ENCODE measurements around the gene EIF4EBP3. TPM values are rescaled to one million over a fixed set of nuclear protein-coding genes. Genes with fewer than 3 reads are reported as not detected.

EIF4EBP3 gene
- 1.4 and 1.7 TPM in 2 replicates for total RNA-seq (2014; rRNA removed; shearing (Covaris generic))
- polyA plus RNA-seq (2014; cell fraction: nucleus; rRNA removed), result 1.0 TPM in 1 of 2 replicates, not detected in the other

- DNase-seq (ENCODE audit: extremely low read depth, low read depth), result peak; percentile 92
Measured at GRCh38 chr5:140547508-140548299, at the start of gene EIF4EBP3. EIF4EBP3 (plus strand) TSS chr5:140547662; CDS start chr5:140547738, 76 bp downstream.

GRCh38 chr5:140497897-140498296 lies 49.6 kb upstream of the EIF4EBP3 start:
- DNase-seq (ENCODE audit: extremely low read depth, low read depth), result no peak

DNA sequence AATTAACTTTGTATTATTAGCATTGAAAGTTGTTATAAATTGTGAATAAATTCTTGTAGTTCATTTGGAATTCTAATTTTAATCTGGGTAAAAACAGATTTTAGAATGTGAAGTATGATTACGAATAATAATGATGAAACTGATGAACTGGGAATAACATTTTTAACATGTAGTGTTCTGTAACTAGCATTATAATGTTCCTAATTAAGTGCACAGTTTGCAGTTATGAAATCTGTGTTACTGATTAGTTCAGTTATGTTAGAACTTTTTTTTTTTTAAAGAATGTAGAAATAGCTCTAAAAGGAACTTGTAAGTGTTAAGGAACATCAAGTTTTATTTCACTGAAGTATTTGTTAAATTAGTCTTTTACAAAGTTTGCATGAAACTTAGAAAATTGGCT lies 48.9 kb upstream of the EIF4EBP3 start:
- DNase-seq (ENCODE audit: extremely low read depth, low read depth), result no peak

DNA sequence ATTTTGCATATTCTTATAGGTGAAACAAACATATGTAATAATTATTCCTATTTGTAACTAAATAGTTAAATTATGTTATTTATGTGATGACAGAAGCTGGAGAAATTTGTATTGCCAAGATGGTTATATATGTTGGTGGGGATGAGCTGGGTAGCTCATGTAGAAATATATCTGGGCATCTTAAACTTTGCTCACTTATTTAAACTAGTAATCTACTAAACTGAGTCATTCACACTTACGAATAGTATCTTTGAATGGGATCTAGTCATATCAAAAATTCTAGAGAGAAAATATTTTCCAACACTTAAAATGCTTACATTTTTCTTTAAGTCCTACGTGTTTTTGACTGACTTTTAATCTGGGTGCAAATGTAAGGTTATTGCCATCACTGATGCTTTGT lies 44.6 kb upstream of the EIF4EBP3 start:
- DNase-seq (ENCODE audit: extremely low read depth, low read depth), result no peak

DNA sequence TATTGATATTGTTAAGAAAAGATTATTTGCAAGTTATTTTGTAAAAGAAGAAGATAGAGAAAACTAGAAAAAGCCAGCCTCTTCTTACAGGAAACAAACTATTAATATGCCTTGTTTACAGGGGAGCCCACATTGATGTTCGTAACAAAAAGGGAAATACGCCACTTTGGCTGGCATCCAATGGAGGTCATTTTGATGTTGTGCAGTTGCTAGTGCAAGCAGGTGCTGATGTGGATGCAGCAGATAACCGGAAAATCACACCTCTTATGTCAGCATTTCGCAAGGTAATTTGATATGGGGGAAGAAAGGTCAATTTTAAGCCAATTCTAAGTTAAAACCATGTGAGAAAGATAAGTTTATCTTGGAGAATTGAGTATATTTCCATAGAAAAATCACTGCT lies 37.6 kb upstream of the EIF4EBP3 start:
- no peak for DNase-seq (ENCODE audit: extremely low read depth, low read depth)

- no peak for DNase-seq (ENCODE audit: extremely low read depth, low read depth)
Measured at GRCh38 chr5:140513124-140513523, 34.3 kb upstream of the EIF4EBP3 start.

- DNase-seq (ENCODE audit: extremely low read depth, low read depth), result no peak
Measured at GRCh38 chr5:140524003-140524402, 23.5 kb upstream of the EIF4EBP3 start.

DNA sequence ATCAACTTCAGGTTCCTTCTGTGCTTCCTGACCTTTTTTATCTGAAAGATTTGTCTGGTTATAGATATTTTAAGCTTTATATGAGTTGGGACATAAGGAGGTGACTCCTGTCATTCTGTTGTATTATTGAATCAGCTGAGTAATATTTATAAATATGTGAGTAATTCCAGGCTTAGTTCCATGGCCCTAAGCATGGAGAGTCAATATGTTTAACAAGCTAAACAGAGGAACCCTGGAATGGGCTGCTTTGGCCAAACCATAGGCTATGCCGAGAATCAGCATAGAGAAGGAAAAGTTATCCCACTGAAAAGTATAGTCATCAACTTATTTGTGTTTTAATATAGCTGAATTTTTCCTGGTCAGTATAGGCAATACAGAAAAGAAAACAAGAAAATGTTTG lies 7.2 kb upstream of the EIF4EBP3 start:
- no peak for DNase-seq (ENCODE audit: extremely low read depth, low read depth)

DNA sequence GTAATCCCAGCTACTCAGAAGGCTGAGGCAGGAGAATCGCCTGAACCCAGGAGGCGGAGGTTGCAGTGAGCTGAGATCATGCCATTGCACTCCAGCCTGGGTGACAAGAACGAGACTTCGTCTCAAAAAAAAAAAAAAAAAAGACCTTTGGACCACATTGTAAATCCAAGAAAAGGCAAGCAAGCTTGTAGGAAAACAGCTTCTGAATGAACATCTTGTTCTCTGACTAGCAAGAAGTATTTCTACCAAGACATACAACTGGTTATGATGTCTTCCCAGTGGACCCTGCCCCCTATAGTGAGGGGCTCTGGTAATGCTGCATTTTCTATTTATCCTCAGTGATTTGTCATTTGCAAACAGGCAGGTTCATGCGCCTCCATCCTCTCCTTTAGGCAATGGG lies 4.5 kb upstream of the EIF4EBP3 start:
- no peak for DNase-seq (ENCODE audit: extremely low read depth, low read depth)

DNA sequence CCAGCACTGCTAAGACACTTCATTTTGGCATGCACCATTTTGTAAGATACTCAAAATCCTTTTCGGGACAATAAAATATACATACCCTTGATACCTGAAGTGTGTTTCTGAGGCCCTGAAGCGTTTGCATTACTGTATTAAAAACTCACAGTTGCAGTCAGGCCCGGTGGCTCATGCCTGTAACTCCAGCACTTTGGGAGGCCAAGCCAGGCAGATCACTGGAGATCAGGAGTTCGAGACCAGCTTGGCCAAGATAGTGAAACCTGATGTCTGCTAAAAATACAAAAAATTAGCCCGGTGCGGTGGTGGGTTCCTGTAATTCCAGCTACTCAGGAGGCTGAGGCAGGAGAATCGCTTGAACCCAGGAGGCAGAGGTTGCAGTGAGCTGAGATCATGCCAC lies 2.5 kb upstream of the EIF4EBP3 start:
- no peak for DNase-seq (ENCODE audit: extremely low read depth, low read depth)

DNA sequence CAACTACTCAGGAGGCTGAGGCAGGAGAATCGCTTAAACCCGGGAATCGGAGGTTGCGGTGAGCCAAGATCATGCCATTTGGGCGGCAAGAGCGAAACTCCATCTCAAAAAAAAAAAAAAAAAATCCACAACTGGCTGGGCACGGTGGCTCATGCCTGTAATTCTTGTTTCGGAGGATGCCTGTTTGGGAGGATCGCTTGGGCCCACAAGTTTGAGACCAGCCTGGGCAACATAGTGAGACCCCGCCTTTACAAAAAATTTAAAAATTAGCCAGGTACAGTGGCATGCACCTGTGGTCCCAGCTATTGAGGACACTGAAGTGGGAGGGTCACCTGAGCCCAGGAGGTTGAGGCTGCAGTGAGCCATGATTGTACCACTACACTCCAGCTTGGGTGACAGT lies 1.9 kb upstream of the EIF4EBP3 start:
- no peak for DNase-seq (ENCODE audit: extremely low read depth, low read depth)

DNA sequence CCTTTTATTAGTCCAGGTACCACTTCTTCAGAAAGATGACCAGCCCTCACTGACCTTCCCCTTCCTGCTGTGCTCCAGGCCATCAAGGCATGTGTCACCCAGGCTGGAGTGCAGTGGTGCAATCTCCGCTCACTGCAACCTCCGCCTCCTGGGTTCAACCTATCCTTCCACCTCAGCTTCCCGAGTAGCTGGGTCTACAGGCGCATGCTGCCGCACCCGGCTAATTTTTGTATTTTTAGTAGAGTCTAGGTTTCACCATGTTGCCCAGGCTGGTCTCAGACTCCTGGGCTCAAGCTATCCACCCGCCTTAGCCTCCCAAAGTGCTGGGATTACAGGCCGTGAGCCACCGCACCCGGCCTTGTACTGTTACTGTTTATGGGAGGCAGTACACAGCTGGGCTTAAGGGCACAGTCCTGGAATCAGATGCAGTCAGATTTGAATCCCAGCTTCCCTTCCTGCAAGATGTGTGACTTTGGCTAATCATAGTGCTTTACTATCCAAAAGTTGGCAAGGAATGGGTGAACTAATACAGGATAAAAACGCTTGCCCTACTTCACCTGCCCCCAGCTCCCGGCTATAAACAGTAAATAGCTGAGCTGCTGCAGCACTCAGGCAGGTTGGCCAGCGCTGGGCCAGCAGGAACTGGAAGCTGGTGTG lies 483 bp upstream of the EIF4EBP3 start:
- DNase-seq (ENCODE audit: extremely low read depth, low read depth), result no peak

DNA sequence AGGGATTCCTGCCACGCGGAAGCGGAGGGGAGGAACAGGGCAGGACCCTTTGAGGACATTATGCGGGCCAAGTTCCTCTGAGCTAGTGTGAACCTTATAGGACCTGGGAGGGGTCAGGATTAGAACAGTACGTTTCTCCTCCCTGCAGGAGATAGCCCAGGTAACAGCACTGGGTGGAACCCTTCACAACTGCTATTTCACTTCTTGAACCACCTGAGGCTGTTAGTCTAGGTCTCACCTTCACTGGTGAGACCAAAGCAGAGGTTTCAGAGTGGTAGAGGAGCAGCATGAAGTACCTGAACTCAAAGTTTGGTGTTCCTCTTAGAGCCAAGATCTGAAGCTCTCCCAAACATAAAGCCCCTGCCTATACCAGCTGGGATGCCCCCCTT lies 832 bp downstream of the EIF4EBP3 start:
- no peak for DNase-seq (ENCODE audit: extremely low read depth, low read depth)

- DNase-seq (ENCODE audit: extremely low read depth, low read depth), result no peak
Measured at GRCh38 chr5:140548791-140549190, 1.3 kb downstream of the EIF4EBP3 start.

- no peak for DNase-seq (ENCODE audit: extremely low read depth, low read depth)
Measured at GRCh38 chr5:140549237-140550144, 2.0 kb downstream of the EIF4EBP3 start.

DNA sequence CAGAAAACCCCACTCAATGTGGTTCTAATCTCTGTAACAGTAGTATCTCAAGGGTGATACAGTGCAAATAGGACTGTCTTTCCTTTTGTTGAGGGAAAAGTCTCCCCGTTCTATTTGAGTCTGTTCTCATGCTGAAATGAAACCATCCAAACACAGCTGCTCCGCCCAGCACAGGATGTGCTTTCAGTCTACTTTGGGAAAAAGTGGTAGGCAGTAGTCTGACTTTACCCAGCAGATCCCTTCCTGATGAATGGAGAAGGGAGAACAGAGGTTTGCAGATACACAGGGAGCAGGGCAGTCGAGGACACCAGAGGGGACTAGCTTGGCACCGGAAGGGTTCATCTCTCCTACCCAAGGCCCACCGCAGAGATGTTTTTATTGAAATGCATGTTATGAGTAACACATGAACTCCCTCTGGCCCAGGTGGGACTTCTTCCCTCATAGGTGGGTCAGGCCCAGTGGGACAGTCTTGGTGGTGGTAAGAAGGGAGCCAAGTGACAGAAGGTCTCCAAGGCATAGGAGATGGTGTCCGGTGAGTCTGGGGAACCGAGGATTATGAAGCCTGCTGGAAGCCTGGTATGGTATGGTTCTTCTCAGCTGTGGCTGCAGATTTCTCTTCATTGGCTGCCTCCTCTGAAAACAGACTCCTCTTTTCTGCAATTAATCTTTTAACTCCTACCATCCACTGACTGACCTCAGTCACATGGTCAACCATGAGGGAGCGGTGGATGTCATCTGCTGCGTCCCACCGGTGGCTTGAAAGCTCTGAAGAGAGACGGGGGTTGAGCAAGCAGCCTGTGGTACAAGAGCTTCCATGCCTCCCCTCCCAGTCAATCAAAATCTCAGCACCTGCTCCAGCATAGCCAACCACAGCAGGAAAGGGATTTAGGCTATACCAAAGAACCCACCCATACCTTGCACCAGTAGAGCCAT lies 3.0 kb downstream of the EIF4EBP3 start:
- DNase-seq (ENCODE audit: extremely low read depth, low read depth), result no peak

- no peak for DNase-seq (ENCODE audit: extremely low read depth, low read depth)
Measured at GRCh38 chr5:140551872-140552271, 4.4 kb downstream of the EIF4EBP3 start.

DNA sequence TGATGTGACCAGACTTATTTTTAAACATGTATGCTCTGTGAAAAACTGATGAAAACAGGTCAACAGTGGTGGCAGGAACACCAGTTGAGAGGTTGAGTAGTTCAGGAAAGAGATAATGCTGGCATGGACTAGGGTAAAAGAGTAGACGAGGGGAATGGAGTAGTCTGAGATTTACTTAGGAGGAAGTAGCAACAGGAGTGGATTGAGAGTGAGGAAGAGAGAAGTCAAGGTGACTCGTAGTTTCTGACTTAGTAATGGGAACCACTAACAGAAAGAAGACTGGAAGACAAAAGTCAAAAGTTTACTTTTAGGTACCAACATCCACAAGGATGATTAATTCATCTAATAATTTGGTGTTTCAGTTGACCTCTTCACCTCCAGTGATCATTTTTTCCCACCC lies 6.2 kb downstream of the EIF4EBP3 start:
- DNase-seq (ENCODE audit: extremely low read depth, low read depth), result no peak

DNA sequence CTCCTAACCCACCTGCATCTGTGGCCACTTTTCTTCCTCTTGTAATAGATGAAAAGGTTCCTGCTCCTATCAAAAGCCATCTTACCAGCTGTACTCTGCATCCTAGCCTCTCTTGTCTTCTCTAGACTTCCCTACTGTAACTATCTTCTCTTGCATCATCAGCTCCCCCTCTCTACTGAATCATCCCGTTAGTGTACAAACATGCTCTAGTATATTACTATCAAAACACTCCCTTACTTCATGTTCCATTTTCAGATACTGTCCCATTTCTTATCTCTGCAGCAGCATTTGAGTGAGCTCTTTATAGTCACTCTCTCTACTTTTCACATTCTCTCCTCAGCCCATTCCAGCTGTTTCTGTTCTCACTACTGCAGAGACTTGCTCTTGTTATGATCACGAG lies 7.0 kb downstream of the EIF4EBP3 start:
- peak; percentile 20 for DNase-seq (ENCODE audit: extremely low read depth, low read depth)

DNA sequence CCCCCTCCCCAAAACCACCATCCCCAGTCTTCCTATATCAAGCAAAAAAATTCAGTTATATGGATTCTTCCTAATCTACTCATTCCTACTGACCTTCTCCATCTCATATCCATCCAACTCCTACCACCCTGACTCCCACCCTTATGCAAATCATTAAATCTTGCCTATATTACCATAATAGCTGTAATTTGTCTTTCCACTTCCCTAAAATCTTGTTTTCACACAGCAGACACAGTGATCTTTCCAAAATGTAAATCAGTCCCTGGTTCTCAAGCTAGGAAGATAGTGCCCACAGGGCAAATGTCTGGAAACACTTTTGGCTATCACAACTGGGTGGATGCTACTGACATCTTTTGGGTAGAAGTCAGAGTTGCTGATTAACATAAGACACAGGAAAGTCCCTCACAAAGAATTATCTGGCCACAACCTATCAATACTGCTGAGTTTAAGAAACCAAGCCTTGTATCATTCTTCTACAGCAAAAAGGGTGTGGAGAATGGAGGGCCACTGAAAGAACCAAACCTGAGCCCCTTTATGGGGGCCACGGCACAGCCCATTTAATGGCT lies 8.4 kb downstream of the EIF4EBP3 start:
- DNase-seq (ENCODE audit: extremely low read depth, low read depth), result no peak

Measured in NCI-H460 (cell line).